A673 (cell line): ENCODE data around the gene MYO1D.

Source experiments
- EZH2 ChIP-seq: fragments of 200-600 bp; sonication (generic); IDR thresholded peaks from 2 replicates; pipeline ENCODE4 v1.6.1; 2017; ENCODE audit warnings: borderline replicate concordance, low read depth, mild to moderate bottlenecking, mixed read lengths, antibody characterized with exemption, low read length; ENCODE audit not compliant: poor library complexity, severe bottlenecking
- TF ChIP-seq, protein P1 (sequence below): fragments of 300-800, 200-600 bp; sonication (generic); conservative IDR thresholded peaks from 2 replicates; pipeline ENCODE4 v1.5.1; 2017; ENCODE audit warnings: low read depth, mild to moderate bottlenecking, antibody characterized with exemption, low read length, moderate library complexity, mixed read lengths

DNA sequence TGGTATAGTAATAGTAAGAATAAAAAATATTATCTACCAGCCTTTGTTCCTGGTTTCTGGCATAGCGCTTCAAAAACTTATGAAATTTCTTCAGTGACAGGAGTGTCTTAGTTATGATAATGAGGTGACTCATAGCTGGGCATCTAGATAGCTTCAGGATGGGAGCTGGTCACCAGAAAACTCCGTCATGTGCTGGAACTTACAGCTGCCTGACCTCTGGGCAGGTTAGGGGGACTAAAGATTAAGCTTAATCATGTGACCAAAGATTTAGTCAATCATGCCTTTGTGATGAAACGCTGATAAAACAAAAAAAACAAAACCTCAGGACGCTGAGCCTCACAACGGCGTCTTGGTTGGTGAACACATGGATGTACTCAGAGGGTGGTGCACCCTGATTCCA is 154.2 kb downstream of the MYO1D start:
- TF ChIP-seq, protein P1, sequence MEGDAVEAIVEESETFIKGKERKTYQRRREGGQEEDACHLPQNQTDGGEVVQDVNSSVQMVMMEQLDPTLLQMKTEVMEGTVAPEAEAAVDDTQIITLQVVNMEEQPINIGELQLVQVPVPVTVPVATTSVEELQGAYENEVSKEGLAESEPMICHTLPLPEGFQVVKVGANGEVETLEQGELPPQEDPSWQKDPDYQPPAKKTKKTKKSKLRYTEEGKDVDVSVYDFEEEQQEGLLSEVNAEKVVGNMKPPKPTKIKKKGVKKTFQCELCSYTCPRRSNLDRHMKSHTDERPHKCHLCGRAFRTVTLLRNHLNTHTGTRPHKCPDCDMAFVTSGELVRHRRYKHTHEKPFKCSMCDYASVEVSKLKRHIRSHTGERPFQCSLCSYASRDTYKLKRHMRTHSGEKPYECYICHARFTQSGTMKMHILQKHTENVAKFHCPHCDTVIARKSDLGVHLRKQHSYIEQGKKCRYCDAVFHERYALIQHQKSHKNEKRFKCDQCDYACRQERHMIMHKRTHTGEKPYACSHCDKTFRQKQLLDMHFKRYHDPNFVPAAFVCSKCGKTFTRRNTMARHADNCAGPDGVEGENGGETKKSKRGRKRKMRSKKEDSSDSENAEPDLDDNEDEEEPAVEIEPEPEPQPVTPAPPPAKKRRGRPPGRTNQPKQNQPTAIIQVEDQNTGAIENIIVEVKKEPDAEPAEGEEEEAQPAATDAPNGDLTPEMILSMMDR, result no peak
- no peak for TF ChIP-seq EZH2
